HG03175 (cell line): ENCODE results near the gene ATP5F1A.

Experiments
- ATAC-seq: cut with Tn5 transposase; IDR thresholded peaks from one replicate; pipeline ENCODE4 v1.9.1; 2021; ENCODE audit warnings: mild to moderate bottlenecking, moderate library complexity; ENCODE audit not compliant: unreplicated experiment

Gene ATP5F1A

DNA sequence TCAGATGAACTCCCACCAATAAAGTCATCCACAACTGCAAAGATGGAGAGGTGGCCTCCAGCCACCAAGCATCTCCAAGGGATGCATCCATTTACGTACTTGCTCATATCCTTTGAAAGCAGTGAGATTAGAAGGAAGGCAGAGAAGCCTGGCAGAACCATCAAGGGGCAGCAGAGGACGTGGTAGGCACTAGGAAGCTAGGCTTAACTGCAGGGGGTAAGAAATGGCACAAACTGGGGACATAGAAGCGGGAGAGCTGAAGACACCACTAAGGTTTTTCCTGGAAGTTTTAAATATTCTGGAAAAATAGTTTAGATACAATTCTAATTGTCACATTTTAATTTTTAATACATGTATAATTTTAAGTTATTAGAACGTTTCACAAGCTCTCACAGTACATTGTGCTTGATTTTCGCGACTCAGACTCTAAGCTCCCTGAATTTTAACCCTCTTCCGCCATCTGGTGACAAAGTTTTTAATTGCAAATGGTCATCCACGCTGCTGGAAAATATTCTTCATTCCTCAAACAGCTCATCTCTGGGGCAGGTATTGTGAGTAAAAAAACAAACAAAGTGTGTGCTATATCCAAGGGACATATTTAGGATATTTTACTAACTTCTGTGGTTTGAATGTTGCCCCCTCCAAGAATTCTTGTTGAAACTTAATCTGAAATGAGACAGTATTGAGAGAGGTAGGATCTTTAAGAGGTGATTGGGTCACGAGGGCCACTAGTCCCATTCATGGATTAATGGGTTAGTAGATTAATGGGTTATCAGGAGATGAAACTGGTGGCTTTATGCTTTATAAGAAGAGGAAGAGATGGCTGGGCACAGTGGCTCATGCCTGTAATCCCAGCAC, 24.4 kb downstream of the ATP5F1A start:
- no peak for ATAC-seq

DNA sequence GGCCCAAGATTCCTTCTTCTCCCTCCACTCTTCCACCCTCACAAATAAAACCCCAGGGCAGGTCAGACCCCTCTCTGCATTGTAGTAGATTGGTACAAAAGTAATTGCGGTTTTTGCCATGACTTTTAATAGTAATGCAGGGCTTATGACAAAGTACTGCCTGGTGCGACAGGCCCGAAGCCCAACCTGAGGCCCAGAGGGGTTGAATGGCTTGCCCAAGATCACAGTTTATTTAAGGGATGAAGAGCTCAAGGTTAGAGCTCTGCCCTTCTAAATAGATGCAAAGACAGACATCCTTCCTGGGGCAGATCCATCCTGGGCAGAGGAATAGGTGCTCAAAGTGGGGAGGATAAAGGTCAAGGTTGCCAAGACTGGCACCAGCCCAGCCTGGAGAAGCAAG, 25.1 kb downstream of the ATP5F1A start:
- no peak for ATAC-seq

DNA sequence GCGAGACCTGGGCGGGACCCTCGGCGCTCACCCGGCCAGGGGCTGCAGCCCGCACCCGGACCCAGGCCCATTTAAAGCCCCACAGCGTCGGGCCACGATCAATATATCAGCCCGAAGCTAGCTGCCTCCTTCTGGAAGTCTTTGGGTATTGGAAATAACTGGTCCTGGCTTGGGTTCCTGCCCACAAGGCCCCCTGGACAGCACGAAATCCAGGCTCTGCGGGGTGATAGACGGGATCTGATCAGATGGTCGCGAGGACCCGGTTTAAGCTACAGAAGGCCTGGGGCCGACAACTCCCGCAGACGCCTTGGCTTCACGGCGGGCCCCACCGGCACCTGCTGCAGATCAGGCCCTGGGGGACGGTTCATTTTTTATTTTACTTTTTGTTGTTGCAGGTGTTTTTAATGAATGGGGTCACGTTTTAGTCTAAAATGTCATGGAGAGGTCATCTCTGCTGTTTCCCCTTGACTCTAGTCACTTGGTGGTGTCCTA, 25.7 kb downstream of the ATP5F1A start:
- no peak for ATAC-seq

DNA sequence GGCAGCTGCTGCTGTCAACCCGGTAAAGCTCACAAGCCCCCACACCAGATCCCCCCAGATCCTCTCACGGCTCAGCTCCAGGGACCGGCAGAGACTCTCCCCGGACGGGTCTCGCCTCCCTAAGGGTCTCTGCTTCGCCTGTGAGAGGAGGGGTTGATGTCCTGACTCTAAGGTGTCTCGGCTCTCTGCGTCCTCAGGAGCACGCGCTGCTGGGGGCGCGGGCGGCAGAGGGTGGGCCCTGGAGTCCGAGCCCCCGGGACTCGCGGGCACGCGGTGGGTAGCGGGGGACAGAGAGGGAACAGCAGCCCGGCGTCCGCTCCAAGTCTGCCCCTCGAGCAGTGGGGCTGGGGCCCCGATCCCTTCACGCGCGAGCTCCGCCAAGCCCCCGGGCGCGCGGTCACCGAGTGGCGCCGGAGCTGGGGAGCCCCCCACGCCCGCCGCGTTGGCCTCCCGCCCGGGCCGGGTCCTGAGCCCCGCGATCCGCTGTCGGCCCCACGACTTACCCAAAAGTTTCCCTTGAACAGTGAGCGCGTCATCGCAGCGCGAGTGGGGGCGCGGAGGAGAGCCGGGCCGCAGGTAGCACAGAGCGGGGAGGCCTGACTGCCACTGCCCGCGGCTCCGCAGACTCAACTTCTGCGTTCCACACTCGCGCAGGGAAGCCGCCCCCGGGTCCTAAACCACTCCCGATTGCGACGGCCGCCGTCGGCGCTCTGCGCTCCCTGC, 26.3 kb downstream of the ATP5F1A start, which contains the start of gene PSTPIP2:
Gene PSTPIP2, minus strand, starts transcription at position 608 of the 723 bp plus-strand sequence. Its CDS starts 72 bp downstream, at position 536.
- ATAC-seq: peak; percentile 78

DNA sequence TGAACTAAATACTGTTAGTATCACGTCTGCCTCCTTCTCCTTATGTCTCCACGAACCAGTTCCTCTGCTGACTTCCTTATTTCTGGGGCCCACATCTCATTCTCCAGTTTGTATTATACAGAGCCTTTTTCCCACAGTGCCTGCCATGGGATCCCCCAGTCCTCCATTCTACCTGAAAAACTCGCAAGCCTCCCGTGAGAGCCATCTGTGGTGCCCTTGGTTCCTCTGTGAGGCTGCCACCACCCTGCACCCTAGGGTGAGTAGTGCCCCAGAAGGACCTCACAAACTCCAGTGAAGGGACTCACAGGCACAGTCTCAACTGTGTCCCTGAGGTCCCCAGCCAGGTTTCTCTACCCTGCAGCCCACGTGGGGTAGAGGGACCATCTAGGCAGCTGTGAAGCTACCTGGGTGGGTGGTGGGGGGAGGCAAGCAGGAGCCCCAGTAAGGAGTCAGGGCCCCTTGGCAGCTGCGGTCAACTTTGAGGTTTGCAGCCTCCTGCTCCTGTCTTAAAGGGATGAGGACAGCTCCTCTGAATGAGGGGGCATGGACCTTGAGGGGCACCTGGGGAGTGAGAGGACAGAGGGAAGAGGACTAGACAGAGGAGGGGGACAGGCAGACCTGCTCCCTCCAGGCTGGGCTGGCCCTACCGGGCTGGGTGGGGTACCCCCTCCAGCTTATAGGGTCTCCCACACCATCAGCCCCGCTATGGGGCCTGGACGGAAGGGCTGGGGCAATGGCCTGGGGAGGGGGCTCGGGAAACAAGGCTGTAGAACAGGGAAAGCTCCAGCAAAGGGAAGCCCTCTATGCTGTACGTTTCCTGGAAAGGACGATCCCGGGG, 27.1 kb downstream of the ATP5F1A start:
- ATAC-seq: no peak

- no peak for ATAC-seq
Observed at GRCh38 chr18:46070232-46070631, 27.9 kb downstream of the ATP5F1A start.

DNA sequence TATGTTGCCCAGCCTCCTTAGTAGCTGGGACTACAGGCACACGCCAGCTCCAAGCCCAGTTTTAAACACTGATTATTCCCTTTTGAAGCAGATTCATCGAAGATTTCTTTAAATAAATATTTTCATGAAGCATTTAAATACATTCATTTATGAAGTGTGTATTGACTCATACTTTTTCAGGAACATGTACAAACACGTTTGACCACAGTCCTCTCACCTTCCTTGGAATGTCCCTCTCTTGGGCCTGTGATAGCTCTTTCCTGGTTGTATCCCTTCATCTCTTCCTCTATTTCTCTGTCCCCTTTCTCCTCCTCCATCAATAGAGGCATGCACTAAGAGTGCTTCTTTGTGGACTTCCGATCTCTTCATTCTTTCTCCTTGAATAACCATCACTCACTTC, 28.6 kb downstream of the ATP5F1A start:
- ATAC-seq: no peak

DNA sequence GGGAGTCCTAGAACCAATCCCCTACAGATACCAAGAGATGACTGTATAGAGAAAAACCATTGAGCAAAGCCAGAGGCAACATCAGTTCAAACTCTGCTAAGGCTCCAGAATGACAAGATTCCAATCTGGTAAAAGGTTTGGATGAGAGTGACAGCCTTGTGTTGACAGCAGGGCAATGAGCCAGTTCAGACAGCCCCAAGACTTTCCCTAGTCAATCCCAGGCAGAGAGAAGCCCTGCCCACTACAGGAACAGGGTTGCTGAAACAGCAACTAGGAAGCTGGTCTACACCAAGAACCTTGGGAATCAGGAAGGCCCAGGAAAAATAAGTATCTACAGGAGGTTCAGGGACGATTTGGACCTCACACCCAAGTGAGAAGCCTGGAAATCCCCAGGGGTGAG, 29.3 kb downstream of the ATP5F1A start:
- ATAC-seq: no peak

DNA sequence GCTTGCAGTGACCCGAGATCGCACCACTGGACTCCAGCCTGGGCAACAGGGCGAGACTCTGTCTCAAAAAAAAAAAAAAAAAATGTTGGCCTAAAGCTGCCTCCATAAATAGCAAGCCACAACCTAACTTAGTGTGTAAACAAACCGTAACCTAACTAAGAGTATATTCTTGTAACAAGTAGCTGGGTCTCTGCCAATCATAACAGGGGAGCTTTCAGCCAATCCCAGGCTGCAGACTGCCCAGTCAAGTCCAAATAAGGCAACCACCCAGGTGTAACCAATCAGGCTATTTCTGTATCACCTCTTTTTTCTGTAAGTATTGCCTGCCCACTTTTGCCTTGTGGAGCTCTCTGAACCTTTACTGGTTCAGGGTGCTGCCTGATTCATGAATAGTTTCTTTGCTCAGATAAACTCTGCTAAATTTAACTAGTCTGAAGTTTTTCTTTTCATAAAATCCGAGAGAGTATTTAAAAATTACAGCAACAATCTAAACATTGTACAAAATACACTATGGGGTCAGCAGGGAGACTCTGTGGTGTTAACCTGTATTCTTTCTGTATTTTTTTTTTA, 30.6 kb downstream of the ATP5F1A start:
- ATAC-seq: no peak

DNA sequence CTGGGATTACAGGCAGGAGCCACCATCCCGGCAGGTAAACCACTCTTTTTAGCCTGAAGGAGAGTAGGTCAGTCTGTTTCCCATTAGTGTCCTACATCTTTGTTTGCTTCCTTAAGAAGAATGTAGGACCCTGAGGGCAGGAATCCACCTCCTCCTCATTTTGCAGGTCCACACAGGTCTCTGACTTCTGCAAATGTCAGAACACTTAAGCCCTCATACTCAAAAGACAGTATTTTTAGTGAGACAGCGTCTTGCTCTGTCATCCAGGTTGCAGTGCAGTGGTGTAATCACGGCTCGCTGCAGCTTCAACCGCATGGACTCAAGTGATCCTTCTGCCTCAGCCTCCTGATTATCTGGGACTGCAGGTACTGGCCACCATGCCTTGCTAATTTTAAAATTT, 35.3 kb downstream of the ATP5F1A start:
- no peak for ATAC-seq

GRCh38 chr18:46061796-46062195, 36.3 kb downstream of the ATP5F1A start:
- ATAC-seq: no peak

- ATAC-seq: no peak
Observed at GRCh38 chr18:46061387-46061786, 36.7 kb downstream of the ATP5F1A start.

DNA sequence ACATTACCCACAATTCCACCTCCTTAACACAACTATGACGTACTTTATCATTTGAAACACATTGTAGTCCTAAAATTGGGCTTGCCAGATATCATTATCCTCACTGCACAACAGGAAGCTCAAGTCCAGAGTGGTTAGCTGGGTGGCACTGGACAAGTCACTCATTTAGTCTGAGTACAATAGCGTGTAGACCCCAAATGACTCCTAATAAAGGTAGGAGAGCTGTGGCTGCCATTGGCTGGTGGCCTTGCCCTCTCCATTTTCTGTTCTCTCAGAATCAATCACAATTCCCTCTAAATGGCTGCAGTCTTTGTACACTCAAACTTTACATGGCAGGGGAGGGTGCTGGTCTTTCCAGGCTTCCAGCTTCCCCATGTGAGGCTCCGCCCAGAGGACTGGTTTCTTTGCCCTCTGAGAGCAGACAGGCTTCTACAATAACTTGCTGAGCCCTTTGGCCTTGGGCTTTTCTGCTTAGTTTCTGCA, 37.7 kb downstream of the ATP5F1A start:
- ATAC-seq: no peak

DNA sequence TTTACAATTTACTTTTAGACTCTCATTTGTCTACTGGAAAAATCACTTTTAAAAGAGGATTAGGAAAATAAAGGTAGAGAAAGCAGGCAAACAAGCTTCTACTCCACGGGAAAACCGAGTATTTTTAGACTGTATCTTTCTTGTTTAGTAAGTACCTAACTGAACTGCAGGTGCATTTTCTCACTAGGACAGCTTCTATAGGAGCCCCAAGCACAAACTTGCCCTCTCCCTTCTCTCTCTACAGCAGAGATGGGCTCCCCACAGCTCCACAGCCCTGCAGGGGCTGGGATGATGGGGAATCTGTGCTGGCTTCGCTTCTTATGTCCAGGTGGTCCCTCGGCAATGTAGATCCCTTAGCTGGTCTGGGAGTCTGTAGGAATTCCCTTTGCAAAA, 42.3 kb downstream of the ATP5F1A start:
- no peak for ATAC-seq

DNA sequence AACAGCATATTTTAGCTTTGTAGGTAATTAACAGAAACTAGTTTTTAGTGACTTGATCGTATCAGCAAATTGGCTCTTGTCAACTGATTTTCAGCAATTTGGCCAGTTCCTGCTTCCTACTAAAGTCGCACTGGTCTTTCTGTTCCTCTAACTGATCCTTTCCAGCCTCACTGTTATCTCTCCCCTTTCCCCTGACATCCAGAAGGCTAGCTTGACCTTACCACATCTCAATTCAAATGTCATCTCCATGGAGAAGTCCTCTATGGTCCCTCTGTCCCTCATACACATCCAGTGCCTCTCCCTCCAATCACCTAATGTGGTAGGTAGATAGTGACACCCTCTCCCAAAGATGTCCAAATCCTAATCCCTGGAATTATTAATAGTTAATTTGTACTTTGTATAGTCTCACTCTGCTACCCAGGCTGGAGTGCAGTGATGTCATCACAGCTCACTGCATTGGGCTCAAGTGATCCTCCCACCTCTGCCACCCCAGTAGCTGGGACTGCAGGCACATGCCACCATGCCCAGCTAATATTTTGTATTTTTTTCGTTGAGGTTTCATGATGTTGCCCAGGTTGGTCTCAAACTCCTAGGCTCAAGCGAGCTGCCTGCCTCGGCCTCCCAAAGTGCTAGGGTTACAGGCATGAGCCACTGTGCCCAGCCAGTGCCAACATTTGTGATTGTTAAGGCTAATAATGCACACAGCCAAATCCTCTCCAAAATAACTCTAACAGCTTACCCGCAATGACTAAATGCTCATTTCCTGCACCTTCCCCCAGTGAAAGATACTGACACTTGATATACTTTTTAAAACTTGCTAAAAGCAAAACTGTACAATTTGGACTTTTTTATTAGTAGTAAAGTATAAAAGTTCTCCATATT, 42.9 kb downstream of the ATP5F1A start:
- no peak for ATAC-seq

GRCh38 chr18:46053368-46054095, 44.6 kb downstream of the ATP5F1A start:
- no peak for ATAC-seq

DNA sequence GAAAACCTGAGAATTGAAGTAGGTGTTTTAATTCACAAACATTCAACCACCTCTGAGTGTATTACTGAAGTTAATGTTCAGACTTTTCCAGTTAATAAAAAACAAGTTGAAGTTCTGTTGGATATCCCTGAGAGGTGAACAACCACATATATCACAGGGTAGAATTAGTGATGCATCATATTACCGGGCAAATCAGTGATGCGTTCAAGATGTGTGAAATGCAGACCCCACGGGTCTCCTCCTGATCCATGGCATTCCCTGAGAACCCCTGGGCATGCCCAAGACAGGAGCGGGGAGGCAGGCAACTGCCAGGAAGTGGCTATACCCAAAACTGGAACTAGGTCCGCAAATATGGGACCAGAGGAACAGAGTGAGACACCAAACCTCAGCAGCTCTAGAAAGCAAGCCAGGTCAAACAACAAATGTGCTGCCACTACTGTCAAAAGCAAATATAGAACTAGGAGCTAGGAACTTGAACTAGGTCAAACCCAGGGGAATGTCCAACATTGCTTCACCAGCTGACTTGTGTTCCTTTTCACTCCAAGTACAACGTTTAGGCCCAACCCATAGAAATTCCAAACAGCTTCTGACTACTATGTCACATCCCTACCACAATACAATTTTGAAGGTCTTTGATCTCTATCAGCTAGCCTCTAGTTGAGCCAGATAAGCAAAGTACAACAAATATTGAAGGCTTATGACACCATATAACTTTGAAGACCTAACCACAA, 46.2 kb downstream of the ATP5F1A start:
- ATAC-seq: no peak

DNA sequence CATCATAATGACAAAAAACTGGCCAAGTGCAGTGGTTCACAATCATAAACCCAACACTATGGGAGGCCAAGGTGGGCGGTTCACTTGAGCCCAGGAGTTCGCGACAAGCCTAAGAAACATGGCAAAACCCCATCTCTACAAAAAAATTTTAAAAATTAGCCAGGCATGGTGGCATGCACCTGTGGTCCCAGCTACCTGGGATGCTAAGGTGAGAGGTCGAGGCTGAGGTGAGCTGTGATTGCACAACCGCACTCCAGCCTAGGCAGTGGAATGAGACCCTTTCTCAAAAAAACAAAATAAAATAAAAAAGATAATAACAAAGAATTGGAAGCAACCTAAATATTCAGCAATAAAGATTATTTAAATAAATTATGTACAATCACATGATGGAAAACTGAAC, 47.8 kb downstream of the ATP5F1A start:
- ATAC-seq: no peak
